Erythroblast (primary cell): ENCODE data around the gene SDK2.

Experiments
- GATA1 ChIP-seq: IDR thresholded peaks from 2 replicates; pipeline ENCODE4 v1.6.1; 2011; ENCODE audit warnings: low read depth, mild to moderate bottlenecking, control low read depth, low read length, moderate library complexity
- POLR2A ChIP-seq: IDR thresholded peaks from 2 replicates; pipeline ENCODE4 v1.6.1; 2011; ENCODE audit warnings: mild to moderate bottlenecking, low read length

- TF ChIP-seq POLR2A: no peak
- no peak for TF ChIP-seq GATA1
Measured at GRCh38 chr17:73536700-73537605, 107.3 kb downstream of the SDK2 start.
